GM06990 (cell line): ENCODE results near the gene ADAMTS13.

Experiments used
- DNase-seq: peaks from one replicate; pipeline ENCODE4 v3.0.0-alpha.2; 2011; ENCODE audit not compliant: insufficient read length; ENCODE audit errors: extremely low read depth
- H3K27me3 ChIP-seq: replicated peaks from 2 replicates; pipeline ENCODE4 v1.6.0; 2011; ENCODE audit warnings: low read length; ENCODE audit not compliant: control insufficient read depth, insufficient read depth
- H3K36me3 ChIP-seq: 2 replicates; pipeline ENCODE4 v1.5.1; 2011; ENCODE audit warnings: low read length; ENCODE audit not compliant: control insufficient read depth, insufficient read depth
- H3K4me3 ChIP-seq: replicated peaks from 2 replicates; pipeline ENCODE4 v1.5.1; 2011; ENCODE audit warnings: low read depth, mild to moderate bottlenecking, control low read depth, low read length
- TF ChIP-seq, protein P1 (sequence below): IDR thresholded peaks from 2 replicates; pipeline ENCODE4 v1.5.1; 2011; ENCODE audit warnings: low read length, control low read depth, mild to moderate bottlenecking, inconsistent platforms; ENCODE audit not compliant: insufficient read depth, poor library complexity, severe bottlenecking

Gene ADAMTS13

DNA sequence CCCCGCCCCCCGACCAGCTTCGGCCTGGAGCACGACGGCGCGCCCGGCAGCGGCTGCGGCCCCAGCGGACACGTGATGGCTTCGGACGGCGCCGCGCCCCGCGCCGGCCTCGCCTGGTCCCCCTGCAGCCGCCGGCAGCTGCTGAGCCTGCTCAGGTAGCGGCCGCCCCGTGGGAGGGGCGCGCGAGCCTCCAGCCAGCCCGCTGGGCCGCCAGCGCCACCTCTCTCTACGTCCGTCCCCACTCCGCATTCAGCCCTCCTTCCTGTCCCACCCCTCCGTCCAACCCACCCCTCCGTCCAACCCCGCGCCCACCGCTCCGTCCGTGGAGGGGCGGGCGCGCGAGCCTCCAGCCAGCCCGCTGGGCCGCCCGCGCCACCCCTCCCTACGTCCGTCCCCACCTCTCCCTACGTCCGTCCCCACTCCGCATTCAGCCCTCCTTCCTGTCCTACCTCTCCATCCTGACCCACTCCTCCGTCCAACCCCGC, 6.5 kb downstream of the ADAMTS13 start:
- no peaks in the 10 kb centered on the region for H3K36me3 ChIP-seq
- DNase-seq = no peak
- peak overlapping the region; percentile 37 for H3K4me3 ChIP-seq
- H3K27me3 ChIP-seq = peaks cover 2% of the 10 kb centered on the region; the same call in 1 of the 2 replicates
- TF ChIP-seq, protein P1, sequence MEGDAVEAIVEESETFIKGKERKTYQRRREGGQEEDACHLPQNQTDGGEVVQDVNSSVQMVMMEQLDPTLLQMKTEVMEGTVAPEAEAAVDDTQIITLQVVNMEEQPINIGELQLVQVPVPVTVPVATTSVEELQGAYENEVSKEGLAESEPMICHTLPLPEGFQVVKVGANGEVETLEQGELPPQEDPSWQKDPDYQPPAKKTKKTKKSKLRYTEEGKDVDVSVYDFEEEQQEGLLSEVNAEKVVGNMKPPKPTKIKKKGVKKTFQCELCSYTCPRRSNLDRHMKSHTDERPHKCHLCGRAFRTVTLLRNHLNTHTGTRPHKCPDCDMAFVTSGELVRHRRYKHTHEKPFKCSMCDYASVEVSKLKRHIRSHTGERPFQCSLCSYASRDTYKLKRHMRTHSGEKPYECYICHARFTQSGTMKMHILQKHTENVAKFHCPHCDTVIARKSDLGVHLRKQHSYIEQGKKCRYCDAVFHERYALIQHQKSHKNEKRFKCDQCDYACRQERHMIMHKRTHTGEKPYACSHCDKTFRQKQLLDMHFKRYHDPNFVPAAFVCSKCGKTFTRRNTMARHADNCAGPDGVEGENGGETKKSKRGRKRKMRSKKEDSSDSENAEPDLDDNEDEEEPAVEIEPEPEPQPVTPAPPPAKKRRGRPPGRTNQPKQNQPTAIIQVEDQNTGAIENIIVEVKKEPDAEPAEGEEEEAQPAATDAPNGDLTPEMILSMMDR = no peak

DNA sequence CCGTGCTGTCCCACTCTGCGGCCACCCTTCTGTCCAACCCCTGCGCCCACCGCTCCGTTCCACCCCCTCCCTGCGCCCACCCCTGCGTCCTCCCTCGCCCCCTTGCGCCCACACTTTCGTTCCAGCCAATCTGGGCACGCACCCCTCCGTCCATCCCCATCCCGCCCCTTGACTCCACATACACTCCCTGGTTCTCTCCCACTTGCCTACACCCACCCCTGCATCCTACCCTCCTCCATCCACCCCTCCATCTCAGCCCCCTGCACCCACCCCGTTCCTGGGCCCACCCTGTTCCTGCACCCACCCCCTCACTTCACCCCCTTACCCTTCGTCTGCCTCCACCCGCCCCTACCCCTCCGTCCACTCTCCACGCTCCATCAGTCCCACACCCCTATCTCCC, 7.0 kb downstream of the ADAMTS13 start:
- H3K27me3 ChIP-seq = peaks cover 2% of the 10 kb centered on the region; the same call in 1 of the 2 replicates
- no peak for DNase-seq
- H3K4me3 ChIP-seq = no peak overlapping the region
- no peaks in the 10 kb centered on the region for H3K36me3 ChIP-seq
- TF ChIP-seq, protein P1 = no peak

DNA sequence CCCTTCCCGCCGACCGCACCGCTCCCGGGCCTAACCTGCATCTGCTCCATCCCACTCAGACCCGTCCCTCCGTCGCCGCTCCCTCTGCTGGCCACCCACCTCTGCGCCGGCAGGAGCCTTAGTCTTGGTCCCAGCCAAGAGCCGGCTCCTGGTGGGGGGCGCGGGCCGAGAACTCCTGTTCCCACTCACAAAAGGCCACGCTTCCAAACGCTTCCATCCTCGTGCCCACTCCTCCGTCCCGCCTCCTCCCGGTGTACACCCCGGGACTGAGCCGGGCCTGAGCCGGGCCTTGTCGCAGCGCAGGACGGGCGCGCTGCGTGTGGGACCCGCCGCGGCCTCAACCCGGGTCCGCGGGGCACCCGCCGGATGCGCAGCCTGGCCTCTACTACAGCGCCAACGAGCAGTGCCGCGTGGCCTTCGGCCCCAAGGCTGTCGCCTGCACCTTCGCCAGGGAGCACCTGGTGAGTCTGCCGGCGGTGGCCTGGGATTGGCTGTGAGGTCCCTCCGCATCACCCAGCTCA, 7.5 kb downstream of the ADAMTS13 start:
- DNase-seq = no peak
- Histone ChIP-seq H3K4me3 (no peak overlapping the region), H3K27me3 (peaks cover 2% of the 10 kb centered on the region; the same call in 1 of the 2 replicates), H3K36me3 (no peaks in the 10 kb centered on the region)
- TF ChIP-seq, protein P1 = peak; percentile 34

DNA sequence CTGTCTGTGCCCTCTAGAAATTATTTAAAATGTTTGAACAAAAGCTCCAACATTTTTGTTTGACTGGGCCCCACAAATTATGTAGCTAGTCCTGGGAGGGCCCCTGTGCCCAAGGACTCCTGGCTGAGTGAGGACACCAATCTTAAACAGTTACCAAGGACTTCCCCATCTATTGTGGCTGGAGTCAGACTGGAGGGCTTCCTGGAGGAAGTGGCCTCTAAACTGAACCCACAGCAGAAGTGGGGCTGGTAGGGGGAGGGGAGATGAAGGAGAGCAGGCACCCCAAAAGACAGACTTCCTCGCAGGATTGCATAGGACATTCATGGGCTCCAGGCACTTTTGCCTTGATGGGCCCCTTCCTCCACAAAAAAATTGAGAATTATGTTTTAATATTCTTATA, 8.1 kb downstream of the ADAMTS13 start:
- TF ChIP-seq, protein P1 = no peak
- DNase-seq = no peak
- peaks cover 2% of the 10 kb centered on the region; the same call in 1 of the 2 replicates for H3K27me3 ChIP-seq
- no peak overlapping the region for H3K4me3 ChIP-seq
- H3K36me3 ChIP-seq = no peaks in the 10 kb centered on the region

DNA sequence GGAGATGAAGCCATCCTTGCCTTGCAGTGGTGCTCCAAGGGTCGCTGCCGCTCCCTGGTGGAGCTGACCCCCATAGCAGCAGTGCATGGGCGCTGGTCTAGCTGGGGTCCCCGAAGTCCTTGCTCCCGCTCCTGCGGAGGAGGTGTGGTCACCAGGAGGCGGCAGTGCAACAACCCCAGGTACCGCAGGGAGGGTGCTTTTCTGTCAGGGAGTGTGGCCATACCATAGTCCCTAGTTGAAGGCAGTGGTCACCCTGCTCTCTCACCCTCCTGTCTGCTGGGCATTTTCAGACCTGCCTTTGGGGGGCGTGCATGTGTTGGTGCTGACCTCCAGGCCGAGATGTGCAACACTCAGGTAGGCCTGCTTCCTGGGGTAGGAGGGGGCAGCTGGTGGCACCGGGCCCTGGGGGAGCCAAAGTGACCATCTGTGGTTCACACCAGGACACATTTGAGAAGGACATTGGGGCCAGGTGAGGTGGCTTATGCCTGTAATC, 11.2 kb downstream of the ADAMTS13 start:
- Histone ChIP-seq H3K27me3 (no peaks in the 10 kb centered on the region; the same call in none of the 2 replicates), H3K4me3 (no peak overlapping the region), H3K36me3 (no peaks in the 10 kb centered on the region)
- TF ChIP-seq, protein P1 = no peak
- DNase-seq = no peak

DNA sequence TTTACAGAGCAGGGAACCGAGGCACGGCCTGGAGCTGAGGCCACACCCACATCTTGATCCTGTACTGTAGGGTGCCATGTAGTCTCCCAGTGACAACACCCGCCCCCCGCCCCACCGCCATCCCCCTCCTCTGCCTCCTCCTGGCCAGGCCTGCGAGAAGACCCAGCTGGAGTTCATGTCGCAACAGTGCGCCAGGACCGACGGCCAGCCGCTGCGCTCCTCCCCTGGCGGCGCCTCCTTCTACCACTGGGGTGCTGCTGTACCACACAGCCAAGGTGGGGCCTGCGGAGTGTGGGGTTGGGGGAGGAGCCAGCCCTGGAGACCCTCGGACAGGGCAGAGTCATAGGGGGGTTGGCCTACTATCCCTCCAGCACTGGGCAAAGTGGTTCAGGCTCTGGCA, 14.5 kb downstream of the ADAMTS13 start:
- no peak overlapping the region for H3K4me3 ChIP-seq
- no peaks in the 10 kb centered on the region; the same call in none of the 2 replicates for H3K27me3 ChIP-seq
- DNase-seq = no peak
- TF ChIP-seq, protein P1 = no peak
- no peaks in the 10 kb centered on the region for H3K36me3 ChIP-seq
